IMR-90 (cell line): ENCODE results near the gene POLA2.
"Not testable (repeated sequence)": the region's sequence is repeated elsewhere in the genome, so short reads cannot be mapped to it uniquely, and the experiment has no call there.

Source experiments
- CEBPB ChIP-seq: IDR thresholded peaks from 2 replicates; pipeline ENCODE4 v1.6.1; 2012; ENCODE audit warnings: low read depth, low read length, improper control_type of control experiment
- CHD1 ChIP-seq: IDR thresholded peaks from 2 replicates; pipeline ENCODE4 v1.6.1; 2012; ENCODE audit warnings: low read depth, low read length, improper control_type of control experiment
- ELK1 ChIP-seq: fragments of 150-350 bp; IDR thresholded peaks from 2 replicates; pipeline ENCODE4 v1.6.1; 2016; ENCODE audit warnings: low read depth, mild to moderate bottlenecking, low read length, moderate library complexity, borderline replicate concordance
- MAFK ChIP-seq: IDR thresholded peaks from 2 replicates; pipeline ENCODE4 v1.6.1; 2012; ENCODE audit warnings: low read depth, low read length, improper control_type of control experiment
- POLR2A ChIP-seq: IDR thresholded peaks from 2 replicates; pipeline ENCODE4 v1.6.1; 2012; ENCODE audit warnings: mild to moderate bottlenecking, low read depth, low read length
- SMC3 ChIP-seq: fragments of 150-350 bp; IDR thresholded peaks from 2 replicates; pipeline ENCODE4 v1.6.1; 2016; ENCODE audit warnings: low read depth, mild to moderate bottlenecking, antibody characterized with exemption, low read length, moderate library complexity
- TF ChIP-seq, protein P1 (sequence below): conservative IDR thresholded peaks from 2 replicates; pipeline ENCODE4 v1.5.1; 2012; ENCODE audit warnings: mild to moderate bottlenecking, low read depth, low read length, improper control_type of control experiment

DNA sequence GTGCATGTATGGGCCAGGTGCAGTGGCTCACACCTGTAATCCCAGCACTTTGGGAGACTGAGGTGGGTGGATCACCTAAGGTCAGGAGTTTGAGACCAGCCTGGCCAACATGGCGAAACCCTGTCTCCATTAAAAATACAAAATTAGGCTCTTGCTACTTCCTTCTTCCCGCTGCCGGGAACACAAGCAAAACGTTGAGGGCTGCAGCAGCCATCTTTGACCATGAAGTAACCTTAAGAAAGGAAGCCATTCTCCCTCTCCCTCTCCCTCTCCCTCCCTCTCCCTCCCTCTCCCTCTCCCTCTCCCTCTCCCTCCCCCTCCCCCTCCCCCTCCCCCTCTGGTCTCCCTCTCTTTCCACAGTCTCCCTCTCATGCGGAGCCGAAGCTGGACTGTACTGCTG lies 23.5 kb upstream of the POLA2 start:
- TF ChIP-seq, protein P1, sequence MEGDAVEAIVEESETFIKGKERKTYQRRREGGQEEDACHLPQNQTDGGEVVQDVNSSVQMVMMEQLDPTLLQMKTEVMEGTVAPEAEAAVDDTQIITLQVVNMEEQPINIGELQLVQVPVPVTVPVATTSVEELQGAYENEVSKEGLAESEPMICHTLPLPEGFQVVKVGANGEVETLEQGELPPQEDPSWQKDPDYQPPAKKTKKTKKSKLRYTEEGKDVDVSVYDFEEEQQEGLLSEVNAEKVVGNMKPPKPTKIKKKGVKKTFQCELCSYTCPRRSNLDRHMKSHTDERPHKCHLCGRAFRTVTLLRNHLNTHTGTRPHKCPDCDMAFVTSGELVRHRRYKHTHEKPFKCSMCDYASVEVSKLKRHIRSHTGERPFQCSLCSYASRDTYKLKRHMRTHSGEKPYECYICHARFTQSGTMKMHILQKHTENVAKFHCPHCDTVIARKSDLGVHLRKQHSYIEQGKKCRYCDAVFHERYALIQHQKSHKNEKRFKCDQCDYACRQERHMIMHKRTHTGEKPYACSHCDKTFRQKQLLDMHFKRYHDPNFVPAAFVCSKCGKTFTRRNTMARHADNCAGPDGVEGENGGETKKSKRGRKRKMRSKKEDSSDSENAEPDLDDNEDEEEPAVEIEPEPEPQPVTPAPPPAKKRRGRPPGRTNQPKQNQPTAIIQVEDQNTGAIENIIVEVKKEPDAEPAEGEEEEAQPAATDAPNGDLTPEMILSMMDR: not testable (repeated sequence)
- not testable (repeated sequence) for TF ChIP-seq POLR2A, CEBPB, CHD1, SMC3, MAFK, ELK1
